ENCODE data around the gene COL28A1.

GRCh38 chr7:7399707-7400106, 136.0 kb downstream of the COL28A1 start:
- TF ChIP-seq CTCF (IDR thresholded peaks at IDR 0.05; ENCODE audit: low read depth, low read length), result no peak
- no peak for TF ChIP-seq EZH2phosphoT487 (IDR thresholded peaks at IDR 0.05; ENCODE audit: low read depth)
